HS-27A (cell line): Measurements from ENCODE around the gene CDH2.

Source experiments
- DNase-seq: peaks from one replicate; pipeline ENCODE4 v3.0.0-alpha.2; 2012; ENCODE audit warnings: low read depth, missing footprints

Gene CDH2

DNA sequence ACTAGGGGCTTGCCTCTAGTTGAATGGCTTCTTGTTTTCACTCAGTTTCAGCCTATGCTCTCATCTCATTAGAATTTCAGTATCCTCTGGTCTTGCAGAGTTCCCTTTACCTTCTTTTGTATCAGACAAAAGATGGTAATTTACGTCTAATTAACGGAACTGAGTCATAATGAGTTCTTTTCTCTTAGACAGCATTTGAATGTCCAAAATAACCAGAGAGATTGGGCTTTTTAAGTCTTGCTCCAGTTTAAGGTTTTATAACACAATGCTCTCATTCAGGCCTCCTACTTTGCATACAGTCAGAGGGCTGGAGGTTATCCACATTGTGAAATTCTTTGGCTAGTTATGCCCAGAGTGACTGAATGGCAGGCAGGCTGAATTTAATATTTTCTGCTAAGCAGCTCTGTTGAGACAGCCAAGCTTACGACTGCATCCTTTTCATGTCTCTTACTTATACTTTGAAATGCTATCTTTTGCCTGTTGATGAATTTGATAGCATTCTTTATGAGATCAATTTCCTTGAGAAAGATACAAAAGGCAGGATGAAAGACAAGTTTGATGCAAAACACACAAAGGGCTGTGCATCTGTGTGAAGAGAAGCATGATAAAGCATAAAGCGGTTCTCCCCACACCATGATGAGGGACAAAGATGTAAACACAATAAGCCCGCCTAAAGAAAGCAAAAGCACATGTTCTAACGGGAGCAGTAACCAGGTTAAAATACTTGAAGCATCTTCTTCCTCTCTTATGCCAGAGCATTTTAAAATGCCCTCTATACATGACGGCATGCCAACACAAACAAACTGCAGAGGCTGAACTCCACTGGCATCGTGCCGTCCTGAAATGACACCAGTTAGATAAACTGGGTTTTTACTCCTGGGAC is 90.0 kb downstream of the CDH2 start:
- DNase-seq: no peak

GRCh38 chr18:28081516-28081915 is 95.4 kb downstream of the CDH2 start:
- no peak for DNase-seq

DNA sequence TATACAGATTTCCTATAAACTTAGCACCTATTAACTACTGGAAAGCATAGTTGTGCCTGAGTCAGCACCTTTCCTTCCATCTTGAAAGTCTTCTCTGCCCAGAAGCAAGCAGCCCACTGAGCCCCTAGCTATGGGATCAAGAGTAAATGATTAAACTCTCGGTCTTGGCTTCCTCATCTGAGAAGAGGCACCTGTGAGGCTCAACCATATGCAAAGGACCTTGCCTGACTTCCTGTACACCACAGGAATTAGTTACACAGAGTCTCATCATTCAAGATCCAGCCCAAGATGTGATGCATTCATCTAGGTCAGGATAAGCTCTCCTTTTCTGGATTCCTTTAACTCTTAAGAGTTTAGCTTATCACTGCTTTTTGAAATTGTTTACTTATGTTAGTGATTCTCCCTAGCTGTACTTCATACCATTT is 96.0 kb downstream of the CDH2 start:
- no peak for DNase-seq

DNA sequence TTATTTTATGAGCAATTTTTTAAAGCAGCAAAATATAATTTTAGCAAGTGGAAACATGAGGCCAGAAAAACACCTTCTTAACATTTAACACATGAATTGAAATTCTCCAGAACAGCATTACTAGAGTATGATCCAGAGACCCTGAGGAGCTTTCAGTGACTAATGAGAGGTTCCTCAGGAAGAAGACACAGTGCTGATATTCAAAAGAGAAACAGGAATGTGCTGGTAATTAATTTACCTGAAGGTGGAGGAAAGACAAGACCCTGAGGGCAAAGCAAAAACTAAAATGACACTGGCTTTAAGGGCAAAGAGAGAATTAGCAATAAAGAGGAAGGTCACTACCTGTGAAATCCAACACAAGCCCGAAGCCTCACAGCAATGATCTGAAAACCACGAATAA is 97.0 kb downstream of the CDH2 start:
- no peak for DNase-seq

- no peak for DNase-seq
Observed at GRCh38 chr18:28078849-28079248, 98.1 kb downstream of the CDH2 start.

- DNase-seq: no peak
Observed at GRCh38 chr18:28078298-28078697, 98.6 kb downstream of the CDH2 start.

DNA sequence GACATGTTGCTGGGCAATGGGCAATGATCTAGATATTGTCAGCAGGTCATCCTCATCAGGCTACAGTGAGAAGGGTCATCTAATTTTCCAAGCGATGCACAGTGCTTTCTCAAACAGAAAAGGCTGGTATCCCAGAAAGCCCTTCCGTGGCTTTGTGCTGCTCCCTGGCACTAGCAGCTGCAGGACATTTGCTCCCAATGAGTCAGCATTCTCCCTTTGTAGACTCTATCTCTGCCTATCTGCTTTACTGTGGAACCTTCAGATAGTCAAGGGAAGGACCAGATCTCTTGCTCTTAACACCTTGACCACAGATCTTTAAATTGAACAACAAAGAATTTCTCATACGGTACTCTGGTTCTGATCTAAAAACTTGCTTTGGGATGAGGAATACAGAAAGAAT is 101.4 kb downstream of the CDH2 start:
- DNase-seq: no peak

- no peak for DNase-seq
Observed at GRCh38 chr18:28074076-28074475, 102.9 kb downstream of the CDH2 start.

GRCh38 chr18:28073658-28074057 is 103.3 kb downstream of the CDH2 start:
- no peak for DNase-seq

- no peak for DNase-seq
Observed at GRCh38 chr18:28071199-28071598, 105.7 kb downstream of the CDH2 start.

- DNase-seq: no peak
Observed at GRCh38 chr18:28068207-28068606, 108.7 kb downstream of the CDH2 start.

- no peak for DNase-seq
Observed at GRCh38 chr18:28067346-28067745, 109.6 kb downstream of the CDH2 start.

DNA sequence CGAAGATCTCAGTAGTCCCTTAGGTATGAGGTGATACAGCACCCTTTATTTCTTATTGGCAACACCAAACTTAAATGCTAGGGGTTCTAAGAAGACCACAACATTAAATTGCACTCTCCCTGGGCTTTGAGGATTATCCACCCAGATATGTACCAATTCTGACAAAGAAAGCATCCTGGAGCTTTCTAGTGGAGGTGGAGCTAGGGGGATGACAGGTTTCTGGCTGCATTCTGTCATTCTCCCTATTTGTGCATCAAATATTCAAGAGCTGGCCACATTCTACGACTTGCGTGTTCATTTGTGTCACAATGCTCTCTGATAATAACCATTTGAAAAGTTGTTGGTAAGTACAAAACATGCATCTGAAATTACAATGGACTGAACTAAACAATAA is 111.1 kb downstream of the CDH2 start:
- no peak for DNase-seq

DNA sequence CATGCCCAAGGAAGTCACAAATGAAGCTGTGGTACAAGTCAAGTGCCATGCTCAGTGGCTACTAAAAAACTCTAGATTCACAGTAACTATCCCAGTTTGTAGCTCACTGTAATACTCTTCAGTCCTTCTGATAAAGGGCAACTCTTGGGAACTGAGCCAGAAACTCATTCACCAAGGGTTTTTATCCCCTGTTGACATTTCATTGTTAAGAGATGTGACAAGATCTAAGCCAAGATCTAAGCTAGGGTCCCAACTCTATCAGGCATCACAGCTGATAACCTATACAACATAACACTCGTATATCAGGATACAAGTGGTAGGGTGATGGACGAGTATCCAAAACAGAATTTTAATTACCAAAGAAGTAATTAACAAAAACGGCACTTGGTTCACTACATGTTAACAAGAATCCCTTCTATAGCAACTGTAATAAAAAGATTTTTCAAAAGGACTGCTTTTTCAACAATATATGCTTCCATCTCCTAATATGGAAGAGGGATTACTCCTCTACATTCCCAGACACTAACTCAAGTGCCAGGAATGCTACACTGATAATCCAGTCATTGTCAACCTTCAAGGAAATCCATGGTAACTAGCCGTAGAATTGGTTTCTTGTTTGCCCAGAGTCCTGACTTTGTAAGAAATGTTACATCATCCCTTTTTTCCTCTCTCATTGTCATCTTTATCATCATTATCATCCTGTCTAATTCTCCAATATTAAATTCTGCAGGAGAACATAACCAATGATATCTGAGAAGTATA is 111.7 kb downstream of the CDH2 start:
- DNase-seq: peak; percentile 78

DNA sequence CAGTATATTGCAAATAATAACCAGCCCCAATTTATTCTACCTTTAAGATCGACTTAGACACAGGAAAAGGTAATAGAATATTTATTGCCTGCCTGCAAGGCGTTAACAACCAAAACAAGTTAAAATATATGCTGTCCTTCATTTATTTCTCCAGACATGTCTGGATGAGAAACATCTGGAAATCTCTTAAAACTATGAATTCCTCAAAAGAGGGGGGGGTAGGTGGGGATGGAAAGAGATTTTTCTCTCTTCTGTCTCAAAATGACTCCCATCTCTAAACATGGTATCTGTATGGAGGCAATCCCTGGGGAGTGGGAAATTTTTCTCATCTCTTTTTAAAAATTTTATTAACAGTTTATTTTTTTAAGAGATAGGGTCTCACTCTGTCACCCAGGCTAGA is 113.0 kb downstream of the CDH2 start:
- no peak for DNase-seq

- no peak for DNase-seq
Observed at GRCh38 chr18:28063271-28063761, 113.6 kb downstream of the CDH2 start.

DNA sequence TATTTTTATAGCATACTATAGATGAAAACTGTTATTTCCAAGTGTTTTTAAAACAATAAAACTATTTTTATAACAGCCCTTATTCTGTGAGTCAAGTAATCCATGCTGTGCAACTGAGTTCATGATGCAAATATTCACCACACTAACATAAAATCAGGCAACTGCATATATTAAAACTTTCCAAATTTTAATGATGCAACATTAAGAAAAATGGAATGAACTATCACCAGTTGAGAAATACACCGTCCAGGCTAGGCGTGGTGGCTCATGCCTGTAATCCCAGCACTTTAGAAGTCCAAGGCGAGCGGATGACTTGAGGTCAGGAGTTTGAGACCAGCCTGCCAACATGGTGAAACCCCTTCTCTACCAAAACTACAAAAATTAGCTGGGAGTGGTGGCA is 114.5 kb downstream of the CDH2 start:
- no peak for DNase-seq

GRCh38 chr18:28059861-28060260 is 117.1 kb downstream of the CDH2 start:
- no peak for DNase-seq

- no peak for DNase-seq
Observed at GRCh38 chr18:28050545-28050944, 126.4 kb downstream of the CDH2 start.

GRCh38 chr18:28048612-28049011 is 128.3 kb downstream of the CDH2 start:
- no peak for DNase-seq

DNA sequence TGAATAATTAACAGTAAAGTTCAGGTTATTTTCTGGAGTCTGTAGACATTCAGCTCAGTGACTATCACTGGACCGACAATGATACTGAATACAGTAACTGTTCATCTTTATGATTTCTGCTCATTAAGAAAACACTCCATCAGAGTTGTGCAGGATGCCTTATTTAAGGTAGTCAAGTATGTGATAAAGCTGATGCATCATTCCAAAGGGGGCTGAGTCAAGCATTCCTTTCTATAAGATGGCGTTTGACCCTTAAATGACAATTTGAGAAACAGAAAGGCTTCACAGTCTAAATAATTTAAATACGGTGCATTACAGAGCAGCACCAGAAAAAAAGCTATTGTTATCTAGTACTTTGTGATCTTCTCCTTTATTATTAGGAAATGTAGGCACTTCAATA is 131.1 kb downstream of the CDH2 start:
- DNase-seq: no peak

DNA sequence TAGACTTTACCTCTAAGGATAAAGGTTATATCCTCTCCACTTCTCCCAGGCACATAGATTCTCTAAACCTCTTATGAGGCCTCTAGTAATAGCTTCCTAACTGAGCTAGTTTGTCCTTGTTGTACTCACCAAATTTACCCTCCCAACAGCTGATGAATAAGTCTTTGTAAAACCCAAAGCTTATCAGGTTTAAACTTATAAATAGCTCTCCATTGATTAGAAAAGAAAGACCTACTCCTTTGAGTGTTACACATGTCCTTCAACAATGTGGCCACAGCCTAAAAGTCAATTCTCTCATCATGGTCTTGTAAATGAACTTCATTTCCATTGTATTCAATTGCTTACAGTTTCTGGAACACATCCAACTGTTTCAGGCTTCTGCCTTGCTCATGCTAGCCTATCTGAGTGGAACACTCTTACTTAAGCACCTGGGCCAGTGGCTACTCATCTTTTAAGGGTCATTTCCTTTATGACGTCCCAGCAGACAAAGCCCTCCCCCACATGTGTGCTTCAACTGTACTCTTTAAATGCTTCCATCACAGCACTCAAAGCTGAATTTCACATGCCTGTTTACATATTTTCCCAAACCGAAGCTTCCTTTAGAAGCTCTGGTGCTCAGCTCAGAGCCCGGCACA is 131.6 kb downstream of the CDH2 start:
- no peak for DNase-seq

DNA sequence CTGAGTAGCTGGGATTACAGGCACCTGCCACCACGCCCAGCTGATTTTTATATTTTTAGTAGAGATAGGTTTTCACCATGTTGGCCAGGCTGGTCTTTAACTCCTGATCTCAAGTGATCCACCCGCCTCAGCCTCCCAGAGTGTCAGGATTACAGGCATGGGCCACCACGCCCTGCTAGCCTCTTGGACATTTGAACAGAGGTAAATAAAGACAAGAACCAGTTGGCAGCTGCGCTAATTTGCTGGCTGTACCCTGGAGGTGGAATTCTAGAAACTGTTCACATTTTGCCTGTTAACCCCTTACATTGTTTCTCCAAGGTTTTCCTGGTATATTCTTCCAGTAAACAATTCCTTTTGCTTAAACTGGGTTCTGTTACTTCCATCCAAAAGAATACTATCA is 132.9 kb downstream of the CDH2 start:
- no peak for DNase-seq
